Kidney (tissue), 14 donors: ENCODE results near the gene ZNF226. TPM values are rescaled to one million over a fixed set of nuclear protein-coding genes. Genes with fewer than 3 reads are reported as not detected.

Experiments
- DNase-seq, 5 donors: peaks; one replicate each; pipeline ENCODE4 v3.0.0-alpha.2; 2013 to 2020
- FAIRE-seq: peaks from 2 replicates; lab custom pipeline; 2012; peaks lifted over from hg19 to GRCh38; lab: Jason Lieb, UNC
- H3K27ac ChIP-seq, 2 donors: one replicate each; pipeline ENCODE4 v1.7.0; 2013; ENCODE audit warnings: low read depth in 2 of 2, low read length in 2 of 2, inconsistent platforms in 1 of 2
- H3K27me3 ChIP-seq: one replicate; pipeline ENCODE4 v1.7.1; 2013; ENCODE audit warnings: low read length, inconsistent platforms; ENCODE audit not compliant: control insufficient read depth, insufficient read depth
- H3K36me3 ChIP-seq, 3 donors: one replicate each; pipeline versions ENCODE4 v1.7.0 to v1.7.1; 2013; ENCODE audit warnings: low read length in 3 of 3, control low read depth in 1 of 3, inconsistent platforms in 1 of 3; ENCODE audit not compliant: insufficient read depth in 3 of 3, control insufficient read depth in 2 of 3
- H3K4me1 ChIP-seq, 3 donors: one replicate each; pipeline versions ENCODE4 v1.7.0 to v1.7.1; 2013; ENCODE audit warnings: low read length in 3 of 3, inconsistent platforms in 1 of 3, low read depth in 1 of 3; ENCODE audit not compliant: control insufficient read depth in 2 of 3, insufficient read depth in 2 of 3
- H3K4me3 ChIP-seq, 3 donors: one replicate each; pipeline versions ENCODE4 v1.7.0 to v1.8.1; 2013; ENCODE audit warnings: low read length in 3 of 3, control low read depth in 1 of 3, inconsistent platforms in 1 of 3
- H3K9ac ChIP-seq, 3 donors: one replicate each; pipeline versions ENCODE4 v1.7.0 to v1.7.1; 2013; ENCODE audit warnings: low read length in 3 of 3, control low read depth in 1 of 3, inconsistent platforms in 1 of 3
- H3K9me3 ChIP-seq, 3 donors: one replicate each; pipeline versions ENCODE4 v1.7.0 to v1.7.1; 2013; ENCODE audit warnings: low read length in 3 of 3, control low read depth in 1 of 3, inconsistent platforms in 1 of 3; ENCODE audit not compliant: control insufficient read depth in 2 of 3, insufficient read depth in 1 of 3
- intact Hi-C: fragments of 100-400 bp; cut with DNase I; formaldehyde crosslinking; loops from one replicate; pipeline ENCODE4 v1.11.1; 2022
- polyA plus RNA-seq: library from polyadenylated mRNA; stranded (reverse); fragments of 350-450 nt; fragmentation: Illumina TruSeq; extraction: RNeasy Lipid Tissue Mini Kit (QIAGEN cat#74804); gene quantifications from one replicate; pipeline ENCODE4 v1.2.3, GENCODE V29; 2014; ENCODE audit warnings: low read depth, low replicate concordance; ENCODE audit not compliant: insufficient read depth
- total RNA-seq: library from RNA; stranded (reverse); fragmentation: NEBNext Ultra II Directional; extraction: Animal tissue kit (Norgen Biotek cat#: 25700); gene quantifications from one replicate; pipeline ENCODE4 v1.2.1, GENCODE V29; 2021
- TF ChIP-seq, protein P1 (sequence below): IDR thresholded peaks from 3 replicates; pipeline ENCODE4 v1.5.1; 2012; ENCODE audit warnings: mild to moderate bottlenecking, moderate library complexity, borderline replicate concordance; ENCODE audit not compliant: insufficient read depth; ENCODE audit errors: extremely low read depth
- donor health status: control.
- donor health status: control.
- donor health status: control.
- donor health status: control.
- donor health status: control.
- donor health status: DM: yes; HTN: yes; CAD: no.
- donor health status: Normal renal cell carcinoma (clear cell type).

The ZNF226 gene
- total and polyA plus RNA-seq, 2 donors from 2014 or later: 27.4 to 29.3 TPM

DNA sequence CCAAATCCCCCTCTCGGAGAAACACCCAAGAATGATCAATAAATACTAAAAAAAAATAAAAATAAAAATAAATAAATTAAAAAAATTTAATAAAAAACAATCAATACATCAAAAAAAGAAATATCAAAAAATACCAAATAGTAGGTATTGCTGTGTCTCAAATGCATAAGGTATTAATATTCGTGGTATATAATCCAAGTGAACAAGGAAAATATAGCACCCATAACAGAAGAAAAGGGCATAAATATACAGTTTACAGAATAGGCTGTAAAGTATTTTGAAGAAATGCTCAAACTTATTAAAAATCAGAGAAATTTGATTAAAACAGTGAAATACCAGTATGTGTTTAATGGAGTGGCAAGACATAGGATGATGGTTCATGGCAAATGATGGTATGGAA is 39.9 kb downstream of the ZNF226 start:
- Histone ChIP-seq H3K9me3 (peaks cover 2 to 6% (median 4%) of the 10 kb centered on the region in 3 donors), H3K27me3 (no peaks in the 10 kb centered on the region), H3K9ac (no peak overlapping the region), H3K4me1 (no peaks in the 10 kb centered on the region), H3K36me3 (no peaks in the 10 kb centered on the region), H3K4me3 (no peak overlapping the region), H3K27ac (no peak overlapping the region)
- FAIRE-seq (no peak), DNase-seq (no peak)
- TF ChIP-seq, protein P1, sequence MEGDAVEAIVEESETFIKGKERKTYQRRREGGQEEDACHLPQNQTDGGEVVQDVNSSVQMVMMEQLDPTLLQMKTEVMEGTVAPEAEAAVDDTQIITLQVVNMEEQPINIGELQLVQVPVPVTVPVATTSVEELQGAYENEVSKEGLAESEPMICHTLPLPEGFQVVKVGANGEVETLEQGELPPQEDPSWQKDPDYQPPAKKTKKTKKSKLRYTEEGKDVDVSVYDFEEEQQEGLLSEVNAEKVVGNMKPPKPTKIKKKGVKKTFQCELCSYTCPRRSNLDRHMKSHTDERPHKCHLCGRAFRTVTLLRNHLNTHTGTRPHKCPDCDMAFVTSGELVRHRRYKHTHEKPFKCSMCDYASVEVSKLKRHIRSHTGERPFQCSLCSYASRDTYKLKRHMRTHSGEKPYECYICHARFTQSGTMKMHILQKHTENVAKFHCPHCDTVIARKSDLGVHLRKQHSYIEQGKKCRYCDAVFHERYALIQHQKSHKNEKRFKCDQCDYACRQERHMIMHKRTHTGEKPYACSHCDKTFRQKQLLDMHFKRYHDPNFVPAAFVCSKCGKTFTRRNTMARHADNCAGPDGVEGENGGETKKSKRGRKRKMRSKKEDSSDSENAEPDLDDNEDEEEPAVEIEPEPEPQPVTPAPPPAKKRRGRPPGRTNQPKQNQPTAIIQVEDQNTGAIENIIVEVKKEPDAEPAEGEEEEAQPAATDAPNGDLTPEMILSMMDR: no peak
- intact Hi-C loops: no loop called here

DNA sequence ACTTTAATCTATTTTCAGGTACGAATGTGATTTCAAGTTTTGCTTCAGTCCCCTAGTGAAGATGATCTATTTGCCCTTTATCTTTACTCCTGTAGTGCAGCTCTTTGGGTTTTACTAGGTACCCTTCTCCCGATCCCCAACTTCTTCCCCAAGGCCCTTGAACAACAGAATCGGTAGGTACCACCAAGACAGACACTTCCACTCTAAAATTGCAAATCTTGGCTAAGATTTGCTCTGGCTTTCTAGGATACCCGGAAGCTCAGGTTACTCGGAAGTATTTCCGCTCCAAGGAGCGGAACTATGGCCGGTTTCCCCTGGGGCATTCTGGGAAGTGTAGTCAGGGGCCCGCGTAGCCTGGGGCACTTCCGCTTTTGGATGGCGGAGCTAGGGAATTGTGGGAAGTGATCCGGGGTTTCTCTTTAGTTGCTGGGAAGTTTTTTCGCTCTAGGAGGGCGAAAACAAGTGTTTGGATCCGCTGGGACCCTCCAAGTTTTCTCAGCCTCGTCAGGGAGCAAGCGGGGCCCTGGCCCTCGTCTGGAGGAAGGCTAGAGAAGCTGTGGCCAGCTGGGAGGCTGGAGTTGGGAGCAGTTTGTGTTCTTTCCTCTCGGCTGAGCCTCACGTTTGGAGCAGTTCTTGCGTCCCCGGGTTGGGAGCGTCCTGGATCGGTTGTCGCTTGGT is 42.4 kb downstream of the ZNF226 start:
- Histone ChIP-seq H3K9ac (peak overlapping the region; percentile 63 to 90 (median 70)), H3K27ac (peak overlapping the region; percentile 30 to 87), H3K36me3 (no peaks in the 10 kb centered on the region), H3K27me3 (no peaks in the 10 kb centered on the region), H3K4me3 (peak overlapping the region; percentile 77 to 97 (median 82)), H3K4me1 (no peaks in the 10 kb centered on the region), H3K9me3 (peaks cover 2 to 6% (median 4%) of the 10 kb centered on the region in 3 donors)
- FAIRE-seq (no peak), DNase-seq (peak; percentile 94 to 99 (median 95))
- TF ChIP-seq, protein P1: no peak
- intact Hi-C loops: no loop called here

DNA sequence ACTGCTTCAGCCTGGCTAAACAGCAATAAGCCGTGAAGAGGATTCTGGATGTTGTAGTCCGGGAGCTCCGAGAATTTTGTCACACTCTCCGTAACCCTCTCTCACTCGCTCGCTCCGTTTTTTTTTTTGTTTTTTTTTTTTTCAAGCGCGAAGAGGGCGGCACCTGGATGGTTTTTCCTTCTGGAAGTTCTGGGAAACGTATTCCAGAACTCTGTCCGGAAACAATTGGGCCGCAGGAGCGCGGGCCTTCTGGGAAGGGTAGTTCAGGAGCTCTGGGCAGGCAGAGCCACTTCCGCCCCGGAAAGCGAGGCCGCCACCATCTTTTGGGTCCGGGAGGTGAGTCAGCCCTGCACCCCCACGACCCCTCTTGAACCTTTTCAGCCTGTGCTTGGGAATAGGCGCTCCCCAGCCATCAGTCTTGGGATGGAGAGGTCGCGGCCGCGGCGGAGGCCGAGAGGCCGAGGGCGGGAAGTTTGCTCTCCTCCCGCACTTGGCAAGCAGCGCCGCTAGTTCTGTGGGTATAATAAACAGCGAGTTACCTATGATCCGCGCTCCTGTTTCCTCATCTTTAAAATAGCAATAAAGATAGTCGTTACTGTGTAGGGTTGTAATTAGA is 47.5 kb downstream of the ZNF226 start, which contains the start of gene ZNF227:
Gene ZNF227, plus strand, starts transcription at position 283 of the 616 bp plus-strand sequence. CDS start 5,261 bp downstream, outside the sequence.
- TF ChIP-seq, protein P1: no peak
- Histone ChIP-seq H3K4me3 (peak within 1 kb of the TSS; percentile 78 to 96 (median 95)), H3K36me3 (peaks cover 1 to 3% (median 2%) of the 10 kb centered on the region in 3 donors), H3K4me1 (peaks cover 0 to 4% (median 0%) of the 10 kb centered on the region in 3 donors), H3K9me3 (peaks cover 0 to under 1% (median 0%) of the 10 kb centered on the region in 3 donors), H3K9ac (peak within 1 kb of the TSS; percentile 44 to 89 (median 55)), H3K27me3 (no peaks in the 10 kb centered on the region), H3K27ac (peak within 1 kb of the TSS; percentile 70 to 82)
- FAIRE-seq (peak; percentile 90), DNase-seq (peak; percentile 94 to 98 (median 97))
- intact Hi-C loops: no loop called here
